ENCODE results near the gene VWA3B. TPM values are rescaled to one million over a fixed set of nuclear protein-coding genes. Genes with fewer than 3 reads are reported as not detected.

Gene VWA3B
- polyA plus RNA-seq, 2 of the 4 experiments (the other 2 are of a cell fraction): not detected

GRCh38 chr2:98350411-98350810 lies 263.4 kb downstream of the VWA3B start:
- no peak for ATAC-seq
- no peak for FAIRE-seq
- no peaks in the 10 kb centered on the region for H3K4me1 ChIP-seq
- no peak for TF ChIP-seq RARB (CRISPR knock-in tag; IDR thresholded peaks at IDR 0.05)
- no peak for TF ChIP-seq USF2 (IDR thresholded peaks at IDR 0.05)
- no peak for TF ChIP-seq TP53 (CRISPR knock-in tag; IDR thresholded peaks at IDR 0.05)
- TF ChIP-seq FOXS1 (CRISPR knock-in tag; IDR thresholded peaks at IDR 0.05): no peak
- TF ChIP-seq SREBF2 (IDR thresholded peaks at IDR 0.05): no peak
- no peak for TF ChIP-seq BCL3 (IDR thresholded peaks at IDR 0.05)
- TF ChIP-seq JUN (IDR thresholded peaks at IDR 0.05): no peak
- TF ChIP-seq FOSB (CRISPR knock-in tag; IDR thresholded peaks at IDR 0.05): no peak
- TF ChIP-seq CTCF (IDR thresholded peaks at IDR 0.05): no peak
- no peak for TF ChIP-seq MAX (IDR thresholded peaks at IDR 0.05)
- TF ChIP-seq PHF8 (IDR thresholded peaks at IDR 0.05; ENCODE audit: borderline replicate concordance, low read depth): no peak
- TF ChIP-seq GATA3 (IDR thresholded peaks at IDR 0.05; ENCODE audit: borderline replicate concordance): no peak
- TF ChIP-seq NPAS2 (CRISPR knock-in tag; IDR thresholded peaks at IDR 0.05; ENCODE audit: borderline replicate concordance): no peak
- TF ChIP-seq ZFP36 (IDR thresholded peaks at IDR 0.05; ENCODE audit: borderline replicate concordance, partially characterized antibody): no peak
- TF ChIP-seq ZSCAN20 (CRISPR knock-in tag; IDR thresholded peaks at IDR 0.05): no peak
- no peak overlapping the region for H3K4me2 ChIP-seq
- H3K9me3 ChIP-seq: peaks cover 15% of the 10 kb centered on the region; the same call in 2 of the 3 replicates
- no peak for DNase-seq (ENCODE audit: low read depth in 1 of 2, low spot score in 1 of 2)
- CTCF ChIA-PET: interaction anchor here (1.6 kb wide), 1 partner anchor 35 kb away, joined by 4 read pairs; no protein-coding TSS in a partner anchor
- H3K4me3 ChIP-seq: no peak overlapping the region
- WGBS (ENCODE audit: missing lambda C conversion rate): 23% methylated on average over 1 of the region's 1 CpG
- POLR2A ChIA-PET: no interaction called here
- no peak overlapping the region for H3K27ac ChIP-seq

- TF ChIP-seq MAX (IDR thresholded peaks at IDR 0.05) (no peak), HOXA7 (CRISPR knock-in tag; IDR thresholded peaks at IDR 0.05) (no peak), EHMT2 (IDR thresholded peaks at IDR 0.05; ENCODE audit: low read depth) (no peak), RNF2 (IDR thresholded peaks at IDR 0.05; ENCODE audit: borderline replicate concordance, low read depth) (no peak), EP300 (IDR thresholded peaks at IDR 0.05) (no peak), NFE2L2 (conservative IDR thresholded peaks at IDR 0.05; ENCODE audit: low read length) (no peak), FOSB (CRISPR knock-in tag; IDR thresholded peaks at IDR 0.05) (no peak), POLR2A (IDR thresholded peaks at IDR 0.05; ENCODE audit: low read length) (no peak)
- H3K27ac ChIP-seq: peak overlapping the region in 1 of 2 experiments; percentile 36; a peak in 1 of 6 replicates
- 67% methylated on average over 3 of the region's 3 CpGs for WGBS (ENCODE audit: missing lambda C conversion rate)
- POLR2A ChIA-PET: no interaction called here
- CTCF ChIA-PET: no interaction called here
- DNase-seq (ENCODE audit: low read depth in 1 of 2, low spot score in 1 of 2): no peak
- no peak for FAIRE-seq
- peaks cover 10% of the 10 kb centered on the region; the same call in 2 of the 3 replicates for H3K4me1 ChIP-seq
- ATAC-seq: no peak
- no peak overlapping the region for H3K4me3 ChIP-seq
- peak overlapping the region; percentile 41; the same call in 2 of the 3 replicates for H3K4me2 ChIP-seq
- H3K9me3 ChIP-seq: peaks cover 13% of the 10 kb centered on the region; the same call in 2 of the 3 replicates
These were observed 268.9 kb downstream of the VWA3B start for GRCh38 chr2:98355881-98356280.
